Activated naive CD8-positive, alpha-beta T cell (primary cell): ENCODE data around the gene SMARCA2.

Experiments
- H3K27ac Mint-ChIP-seq: one replicate; pipeline ENCODE4 v1.8.0; 2021; ENCODE audit warnings: mixed read lengths
- H3K27me3 Mint-ChIP-seq: one replicate; pipeline ENCODE4 v1.8.0; 2021; ENCODE audit warnings: mixed read lengths
- H3K36me3 Mint-ChIP-seq: one replicate; pipeline ENCODE4 v1.8.0; 2021; ENCODE audit warnings: mixed read lengths
- H3K4me1 Mint-ChIP-seq: one replicate; pipeline ENCODE4 v1.8.0; 2021; ENCODE audit warnings: low read depth, mixed read lengths
- H3K4me3 Mint-ChIP-seq: one replicate; pipeline ENCODE4 v1.8.0; 2021; ENCODE audit warnings: mild to moderate bottlenecking, mixed read lengths
- H3K9me3 Mint-ChIP-seq: one replicate; pipeline ENCODE4 v1.8.0; 2021; ENCODE audit warnings: low read depth, mixed read lengths

The SMARCA2 gene

DNA sequence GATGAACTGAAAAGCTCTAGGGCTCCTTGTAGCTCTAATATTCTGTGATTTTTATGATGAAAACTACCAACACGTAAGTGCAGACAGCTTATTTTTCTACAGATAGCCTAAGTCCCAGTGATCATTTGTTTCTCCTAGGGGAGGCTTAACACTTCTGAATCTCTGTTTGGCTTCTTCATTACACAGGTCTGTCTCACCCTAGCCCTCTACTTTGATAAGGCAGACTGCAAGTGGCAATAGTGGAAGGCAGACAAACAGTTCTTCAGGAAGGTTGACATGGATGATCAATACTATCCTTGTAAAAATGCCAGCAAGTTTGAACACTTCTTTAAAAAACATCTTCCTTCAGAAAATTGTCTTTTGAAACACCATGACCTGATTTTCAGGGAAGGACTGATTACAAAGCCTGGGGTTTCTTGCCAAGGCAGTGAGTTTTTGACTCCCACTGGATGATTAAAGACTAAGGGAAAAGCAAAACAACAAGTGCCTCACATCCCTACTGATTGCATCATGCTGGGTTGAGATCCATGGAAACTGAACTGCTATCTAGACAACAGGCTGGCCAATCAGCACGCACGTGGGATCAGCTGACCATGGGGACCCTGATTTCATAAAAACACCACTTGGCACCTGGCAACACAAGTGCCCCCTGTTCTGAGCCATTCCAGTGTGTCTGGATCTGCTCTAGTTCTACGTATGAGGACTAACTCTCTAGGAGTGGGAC is 212.2 kb downstream of the SMARCA2 start:
- Mint-ChIP-seq H3K27me3 (no peaks in the 10 kb centered on the region), H3K27ac (no peak overlapping the region), H3K36me3 (peaks cover 4% of the 10 kb centered on the region), H3K4me3 (no peak overlapping the region), H3K4me1 (no peaks in the 10 kb centered on the region), H3K9me3 (peaks cover 5% of the 10 kb centered on the region)

DNA sequence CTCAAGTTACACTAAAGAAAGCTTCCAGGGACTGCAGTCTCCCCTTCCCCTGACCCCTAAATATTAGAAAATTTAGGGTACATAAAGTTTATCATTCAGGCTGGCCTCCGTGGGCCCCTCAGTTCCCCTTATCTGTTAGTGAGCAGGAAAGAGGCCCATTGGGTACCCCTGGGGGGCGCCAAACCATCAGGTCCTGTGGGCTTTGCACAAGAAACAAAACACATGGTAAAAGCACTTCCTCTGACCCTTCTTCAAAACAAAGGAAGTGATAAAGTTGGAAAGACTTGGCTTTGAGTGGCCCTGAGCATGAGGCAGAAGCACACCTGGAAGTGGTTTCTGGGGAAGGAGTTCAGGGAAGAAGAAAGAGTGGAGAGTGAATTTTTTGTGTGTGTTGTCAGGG is 213.0 kb downstream of the SMARCA2 start:
- Mint-ChIP-seq H3K27ac (no peak overlapping the region), H3K27me3 (no peaks in the 10 kb centered on the region), H3K4me3 (no peak overlapping the region), H3K4me1 (no peaks in the 10 kb centered on the region), H3K9me3 (peaks cover 5% of the 10 kb centered on the region), H3K36me3 (peaks cover 4% of the 10 kb centered on the region)

DNA sequence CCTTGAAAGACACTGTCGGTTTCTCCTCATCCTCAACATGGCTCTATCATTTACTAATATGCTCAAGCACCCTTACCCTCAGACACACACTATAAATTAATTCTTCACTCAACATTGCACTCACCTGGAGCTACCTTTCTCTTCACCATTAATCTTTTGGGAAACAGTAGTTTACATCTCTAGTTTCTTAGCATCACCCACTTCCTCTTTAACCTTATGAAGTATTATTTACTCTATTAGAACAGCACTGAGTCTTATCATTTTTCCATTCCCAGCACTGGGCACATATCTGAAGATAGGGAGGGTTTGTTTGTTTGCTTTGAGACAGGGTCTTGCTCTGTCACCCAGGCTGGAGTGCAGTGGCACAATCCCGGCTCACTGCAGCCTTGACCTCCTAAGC is 213.5 kb downstream of the SMARCA2 start:
- Mint-ChIP-seq H3K4me3 (no peak overlapping the region), H3K27me3 (no peaks in the 10 kb centered on the region), H3K4me1 (no peaks in the 10 kb centered on the region), H3K9me3 (peaks cover 5% of the 10 kb centered on the region), H3K27ac (no peak overlapping the region), H3K36me3 (peaks cover 4% of the 10 kb centered on the region)

DNA sequence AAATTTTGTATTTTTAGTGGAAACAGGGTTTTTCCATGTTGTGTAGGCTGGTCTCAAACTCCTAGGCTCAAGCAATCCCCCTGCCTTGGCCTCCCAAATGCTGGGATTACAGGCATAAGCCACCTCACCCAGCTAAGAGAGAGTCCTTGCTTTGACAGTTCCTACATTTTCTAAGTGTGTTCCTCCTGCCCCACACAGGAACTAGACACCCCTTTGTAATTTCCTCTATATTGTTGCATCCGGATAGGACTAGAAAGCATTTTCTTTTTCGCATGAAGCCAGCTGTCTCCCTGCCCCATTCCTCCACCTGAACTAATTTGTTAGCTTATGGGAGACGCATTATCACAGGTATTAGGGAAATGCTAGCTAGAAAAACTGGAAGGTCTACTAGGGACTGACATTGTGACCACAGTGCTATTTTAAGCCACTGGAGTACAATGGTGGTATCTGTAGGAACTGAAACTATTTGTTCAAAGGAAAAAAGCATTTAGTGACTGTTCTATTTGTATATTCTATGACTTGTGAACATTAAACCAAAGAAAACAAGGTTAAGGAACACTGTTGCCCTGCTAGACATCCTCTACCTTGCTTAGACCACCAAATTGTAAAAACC is 214.1 kb downstream of the SMARCA2 start:
- peaks cover 5% of the 10 kb centered on the region for H3K9me3 Mint-ChIP-seq
- peaks cover 4% of the 10 kb centered on the region for H3K36me3 Mint-ChIP-seq
- H3K4me3 Mint-ChIP-seq, result no peak overlapping the region
- H3K4me1 Mint-ChIP-seq, result no peaks in the 10 kb centered on the region
- no peak overlapping the region for H3K27ac Mint-ChIP-seq
- H3K27me3 Mint-ChIP-seq, result no peaks in the 10 kb centered on the region

DNA sequence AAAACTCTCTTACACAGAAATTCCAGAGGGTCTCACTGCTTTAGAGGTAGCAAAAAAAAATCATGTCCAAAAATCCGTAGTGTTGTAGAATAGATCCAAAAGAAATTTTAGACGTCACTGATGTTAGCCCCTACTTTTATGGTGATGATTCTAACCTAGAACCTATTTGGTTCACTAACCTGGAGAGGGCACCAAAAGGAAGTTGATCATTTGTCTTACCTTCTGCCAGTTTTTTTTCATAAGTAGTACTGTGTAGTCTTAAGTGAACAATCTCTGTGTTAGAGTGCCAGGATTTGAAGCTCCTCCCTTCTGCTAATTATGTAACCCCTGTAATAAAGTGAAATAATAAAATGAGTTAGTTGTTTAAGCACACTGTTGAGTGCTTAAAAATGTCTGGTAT is 215.2 kb downstream of the SMARCA2 start:
- Mint-ChIP-seq H3K27me3 (no peaks in the 10 kb centered on the region), H3K9me3 (peaks cover 5% of the 10 kb centered on the region), H3K36me3 (peaks cover 4% of the 10 kb centered on the region), H3K4me3 (no peak overlapping the region), H3K4me1 (no peaks in the 10 kb centered on the region), H3K27ac (no peak overlapping the region)

DNA sequence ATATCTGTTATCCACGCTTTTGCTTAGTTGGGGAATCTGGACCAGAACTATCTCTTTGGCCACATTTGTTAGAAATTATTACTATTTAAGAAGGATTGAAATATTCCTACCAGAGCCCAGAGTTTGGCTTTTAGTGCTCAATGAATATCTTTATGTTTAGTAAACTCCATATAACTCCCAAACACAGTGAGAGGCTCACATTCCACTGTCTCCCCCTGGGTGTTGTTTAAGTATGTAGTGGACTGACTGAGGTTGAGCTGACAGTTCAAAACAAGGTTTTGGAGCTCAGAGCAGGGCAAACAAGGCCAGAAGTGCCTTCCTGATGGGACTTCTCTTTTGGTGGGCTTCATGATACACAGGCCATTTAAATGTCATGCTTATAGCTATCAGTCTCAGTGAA is 216.0 kb downstream of the SMARCA2 start:
- no peak overlapping the region for H3K4me3 Mint-ChIP-seq
- H3K36me3 Mint-ChIP-seq, result peaks cover 4% of the 10 kb centered on the region

DNA sequence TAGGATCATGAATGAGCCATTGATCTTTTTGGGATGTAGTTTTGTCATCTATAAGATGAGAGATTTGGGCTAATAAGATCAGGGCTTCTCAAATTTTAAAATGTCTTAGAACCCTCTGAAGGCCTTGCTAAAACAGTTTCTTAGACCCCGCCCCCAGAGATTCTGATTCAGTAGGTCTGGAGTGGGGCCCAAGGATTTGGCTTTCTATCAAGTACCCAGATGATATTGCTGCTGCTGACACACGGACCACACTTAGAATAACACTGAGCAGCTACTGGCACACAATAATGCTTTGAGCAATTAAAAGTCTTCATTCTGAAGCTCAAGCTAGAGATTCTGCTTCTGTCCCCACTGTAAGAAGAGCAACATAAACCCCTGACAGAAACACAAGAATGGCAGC is 216.7 kb downstream of the SMARCA2 start:
- Mint-ChIP-seq H3K4me3 (no peak overlapping the region), H3K9me3 (peaks cover 5% of the 10 kb centered on the region), H3K36me3 (peaks cover 4% of the 10 kb centered on the region), H3K27ac (no peak overlapping the region), H3K4me1 (no peaks in the 10 kb centered on the region), H3K27me3 (no peaks in the 10 kb centered on the region)

More for the DNA sequence above, 216.0 kb downstream of the SMARCA2 start:
- H3K4me1 Mint-ChIP-seq, result no peaks in the 10 kb centered on the region
- H3K27me3 Mint-ChIP-seq, result no peaks in the 10 kb centered on the region
- H3K9me3 Mint-ChIP-seq, result peaks cover 5% of the 10 kb centered on the region
- H3K27ac Mint-ChIP-seq, result no peak overlapping the region

DNA sequence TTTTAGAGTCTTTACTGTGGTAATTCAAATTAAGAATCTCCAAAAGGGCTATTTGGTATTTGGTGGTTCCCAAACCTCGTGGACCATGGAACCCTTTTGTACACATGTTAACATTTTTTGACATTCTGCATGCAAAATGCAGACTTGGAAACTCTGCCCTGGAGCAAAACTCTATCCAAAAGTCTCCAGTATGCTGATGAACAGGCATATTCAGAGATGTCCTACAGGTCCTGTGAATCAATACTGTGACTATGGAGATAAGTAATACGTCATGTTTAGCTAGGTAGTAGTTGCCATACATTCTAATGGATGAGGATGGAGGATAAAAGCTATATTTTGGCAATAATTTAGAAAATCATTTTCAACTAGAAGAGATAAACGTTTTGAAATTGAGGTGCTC is 218.1 kb downstream of the SMARCA2 start:
- Mint-ChIP-seq H3K9me3 (peaks cover 5% of the 10 kb centered on the region), H3K4me3 (no peak overlapping the region), H3K4me1 (no peaks in the 10 kb centered on the region), H3K27ac (no peak overlapping the region), H3K36me3 (peaks cover 4% of the 10 kb centered on the region), H3K27me3 (peaks cover under 1% of the 10 kb centered on the region)

DNA sequence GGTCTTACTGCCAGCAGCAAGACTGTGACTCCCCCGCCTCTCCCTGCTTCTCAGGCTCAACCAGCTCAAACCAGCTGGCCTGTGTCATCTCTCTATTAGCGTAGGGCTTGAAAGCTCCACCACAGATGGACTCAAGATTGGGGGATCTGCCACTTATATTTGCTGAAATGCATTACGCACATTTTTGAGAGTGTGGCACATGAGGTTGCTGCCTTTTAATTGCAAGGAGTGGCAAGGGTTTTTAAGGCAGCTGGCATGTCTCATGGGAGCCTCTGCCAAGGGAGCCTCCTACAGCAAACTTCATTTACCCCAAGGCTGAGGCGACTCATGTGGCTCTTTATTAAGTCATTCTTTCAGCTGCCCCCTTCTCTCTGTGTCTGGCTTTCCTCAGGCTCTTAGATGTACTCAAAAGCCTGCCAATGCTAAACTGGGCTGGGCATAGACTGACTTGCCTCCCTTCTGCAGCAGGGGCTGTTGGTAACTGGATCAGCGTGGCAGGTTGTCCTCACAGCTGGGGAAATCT is 219.3 kb downstream of the SMARCA2 start:
- Mint-ChIP-seq H3K9me3 (peaks cover 5% of the 10 kb centered on the region), H3K4me3 (no peak overlapping the region), H3K4me1 (no peaks in the 10 kb centered on the region), H3K27ac (no peak overlapping the region), H3K27me3 (peaks cover 3% of the 10 kb centered on the region), H3K36me3 (peaks cover 4% of the 10 kb centered on the region)

DNA sequence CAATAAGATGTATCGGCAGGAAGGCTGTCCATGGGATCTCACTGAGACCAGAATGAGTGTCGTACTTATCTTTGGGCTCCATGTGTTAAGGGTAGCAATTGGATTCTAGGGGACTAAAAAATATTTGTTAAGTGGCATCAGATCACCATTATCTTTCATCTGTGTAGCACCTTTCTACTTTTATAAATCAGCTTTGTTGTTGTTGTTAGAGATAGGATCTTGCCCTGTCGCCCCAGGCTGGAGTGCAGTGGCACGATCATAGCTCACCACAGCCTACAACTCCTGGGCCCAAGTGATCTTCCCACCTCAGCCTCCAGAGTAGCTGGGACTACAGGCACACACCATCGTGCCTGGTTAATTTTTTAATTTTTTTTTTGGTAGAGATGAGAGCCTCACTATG is 220.5 kb downstream of the SMARCA2 start:
- Mint-ChIP-seq H3K4me3 (no peak overlapping the region), H3K4me1 (no peaks in the 10 kb centered on the region), H3K36me3 (peaks cover under 1% of the 10 kb centered on the region), H3K27me3 (peaks cover 7% of the 10 kb centered on the region), H3K27ac (no peak overlapping the region), H3K9me3 (peaks cover under 1% of the 10 kb centered on the region)

DNA sequence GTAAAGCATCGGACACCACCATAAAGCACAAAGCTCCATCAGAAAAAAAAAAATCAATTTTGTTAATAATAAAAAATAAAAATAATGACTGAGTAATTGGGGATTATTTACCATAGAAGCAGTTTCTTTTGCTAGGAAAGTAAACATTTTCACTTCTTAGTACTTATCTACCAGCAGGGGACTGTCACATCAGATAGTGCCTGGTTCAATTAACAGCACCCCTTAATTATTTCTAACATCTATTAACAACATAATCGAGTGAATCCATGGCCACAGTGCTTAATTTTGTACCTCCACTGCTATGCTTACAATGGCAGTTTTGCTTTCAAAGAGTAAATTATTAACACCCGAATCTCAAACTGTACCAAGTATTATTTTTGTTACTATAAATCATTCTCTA is 221.7 kb downstream of the SMARCA2 start:
- Mint-ChIP-seq H3K4me3 (no peak overlapping the region), H3K27me3 (peaks cover 8% of the 10 kb centered on the region), H3K36me3 (no peaks in the 10 kb centered on the region), H3K9me3 (no peaks in the 10 kb centered on the region), H3K4me1 (peaks cover 4% of the 10 kb centered on the region), H3K27ac (no peak overlapping the region)

DNA sequence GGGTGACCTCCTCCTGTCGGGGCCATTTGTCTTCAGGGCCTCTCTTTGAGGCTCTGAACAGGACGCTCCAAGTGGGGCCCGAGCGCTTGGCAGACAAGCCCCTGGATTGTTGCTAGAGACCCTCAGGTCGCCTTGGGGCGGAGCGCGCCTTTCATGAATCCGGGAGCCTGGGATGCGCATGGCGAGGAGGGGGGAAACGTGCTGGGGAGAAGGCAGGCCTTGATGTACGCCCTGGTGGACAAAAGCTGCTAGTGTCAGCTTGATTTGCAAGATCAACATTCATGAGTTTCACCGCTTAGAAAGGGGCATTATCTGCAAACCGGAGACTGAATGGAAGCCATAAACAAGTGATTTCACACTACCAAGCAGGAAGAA is 226.3 kb downstream of the SMARCA2 start:
- H3K27ac Mint-ChIP-seq, result no peak overlapping the region
- peaks cover 4% of the 10 kb centered on the region for H3K36me3 Mint-ChIP-seq
- peaks cover 5% of the 10 kb centered on the region for H3K9me3 Mint-ChIP-seq
- H3K4me3 Mint-ChIP-seq, result peak overlapping the region; percentile 56
- H3K27me3 Mint-ChIP-seq, result peaks cover 22% of the 10 kb centered on the region
- peaks cover 13% of the 10 kb centered on the region for H3K4me1 Mint-ChIP-seq

DNA sequence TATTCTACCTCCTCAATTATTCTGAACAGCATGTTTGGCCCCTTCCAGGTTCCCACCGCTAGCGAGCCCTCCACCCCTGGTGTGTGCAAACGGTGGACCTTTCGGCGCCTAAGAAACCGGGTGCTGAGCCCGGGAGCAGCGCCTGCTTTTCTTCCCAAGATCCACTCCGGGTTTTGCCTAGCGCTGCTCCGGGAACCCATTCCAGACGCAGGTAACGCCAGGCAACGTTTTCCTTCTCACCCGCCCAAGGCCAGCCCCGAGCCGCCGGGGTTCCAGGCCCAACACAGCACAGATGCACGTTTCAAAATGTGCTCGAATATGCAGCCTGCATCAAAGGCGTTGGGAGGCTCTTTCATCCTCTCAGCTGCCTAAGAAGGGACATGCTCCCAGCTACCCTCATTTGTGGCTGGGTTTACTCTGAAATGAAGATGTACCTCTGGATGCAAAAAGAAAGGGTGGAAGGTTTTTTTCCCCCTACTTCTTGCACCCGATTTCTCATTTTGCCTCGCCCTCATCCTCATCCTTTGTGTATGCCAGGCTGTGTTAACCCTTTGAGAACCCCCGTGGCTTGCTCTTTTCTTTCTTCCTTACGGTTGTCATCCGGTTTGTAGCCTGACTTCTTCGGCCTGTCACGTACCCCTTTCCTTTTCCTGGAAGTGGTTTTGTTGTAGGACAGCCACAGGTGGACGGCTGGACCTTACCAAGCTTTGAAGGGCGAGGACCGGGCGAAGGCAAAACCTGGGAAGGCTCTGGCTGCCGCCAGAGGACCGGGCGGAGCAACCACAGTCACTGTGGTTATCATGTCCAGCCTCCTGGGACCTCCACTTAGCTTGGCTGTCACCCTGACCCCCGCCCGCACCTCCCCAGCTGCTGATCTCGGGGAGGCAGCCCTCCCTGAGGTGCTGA is 226.9 kb downstream of the SMARCA2 start:
- Mint-ChIP-seq H3K36me3 (peaks cover 4% of the 10 kb centered on the region), H3K27me3 (peaks cover 22% of the 10 kb centered on the region), H3K9me3 (peaks cover 5% of the 10 kb centered on the region), H3K4me3 (peak overlapping the region; percentile 56), H3K4me1 (peaks cover 13% of the 10 kb centered on the region), H3K27ac (no peak overlapping the region)

DNA sequence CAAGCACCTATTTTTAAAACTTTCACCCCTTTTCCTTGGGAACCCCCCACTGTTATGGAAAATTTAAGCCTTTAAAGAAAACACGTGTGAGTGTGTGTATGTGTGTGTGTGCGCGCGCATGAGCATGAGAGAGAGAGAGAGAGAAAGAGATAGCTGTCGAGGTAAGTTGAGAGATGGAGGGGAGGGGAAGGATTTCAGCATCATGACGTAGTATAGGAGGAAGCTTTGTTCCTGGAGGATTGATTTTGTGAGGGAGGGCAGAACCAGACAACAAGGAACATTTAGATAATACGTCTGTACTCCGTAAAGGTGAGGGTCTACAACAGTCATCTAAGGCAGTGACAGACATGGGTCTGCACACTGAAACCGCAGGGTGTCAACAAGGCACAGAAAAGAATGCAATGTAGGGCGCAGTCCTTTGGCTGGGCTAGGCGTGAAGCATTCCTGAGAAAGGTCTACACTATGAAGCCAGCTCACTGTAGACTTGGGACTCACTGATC is 227.7 kb downstream of the SMARCA2 start:
- peaks cover 13% of the 10 kb centered on the region for H3K4me1 Mint-ChIP-seq
- no peak overlapping the region for H3K27ac Mint-ChIP-seq
- H3K4me3 Mint-ChIP-seq, result peak overlapping the region; percentile 56
- peaks cover 5% of the 10 kb centered on the region for H3K9me3 Mint-ChIP-seq
- peaks cover 4% of the 10 kb centered on the region for H3K36me3 Mint-ChIP-seq
- peaks cover 22% of the 10 kb centered on the region for H3K27me3 Mint-ChIP-seq
